Measurements from ENCODE around the gene MEF2A.

Gene MEF2A

DNA sequence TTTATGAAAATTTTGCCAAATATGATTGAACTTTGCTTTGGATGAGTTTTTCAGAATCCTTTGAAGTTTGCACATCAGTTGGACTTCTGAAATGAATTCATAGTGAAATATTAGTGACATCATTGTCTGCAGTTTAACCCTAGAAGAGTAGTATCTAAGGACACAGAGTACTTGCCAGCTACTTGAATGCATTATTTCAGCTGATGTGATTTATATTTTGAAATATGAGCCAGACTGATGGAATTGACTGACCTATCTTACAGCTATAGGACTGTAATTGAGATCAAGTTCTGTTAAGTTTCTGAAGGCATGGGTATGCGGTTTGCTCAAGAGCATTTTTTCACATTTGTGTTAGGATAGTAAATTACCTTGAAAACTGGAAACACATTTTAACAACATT, 116.2 kb downstream of the MEF2A start:
- TF ChIP-seq, protein P1, sequence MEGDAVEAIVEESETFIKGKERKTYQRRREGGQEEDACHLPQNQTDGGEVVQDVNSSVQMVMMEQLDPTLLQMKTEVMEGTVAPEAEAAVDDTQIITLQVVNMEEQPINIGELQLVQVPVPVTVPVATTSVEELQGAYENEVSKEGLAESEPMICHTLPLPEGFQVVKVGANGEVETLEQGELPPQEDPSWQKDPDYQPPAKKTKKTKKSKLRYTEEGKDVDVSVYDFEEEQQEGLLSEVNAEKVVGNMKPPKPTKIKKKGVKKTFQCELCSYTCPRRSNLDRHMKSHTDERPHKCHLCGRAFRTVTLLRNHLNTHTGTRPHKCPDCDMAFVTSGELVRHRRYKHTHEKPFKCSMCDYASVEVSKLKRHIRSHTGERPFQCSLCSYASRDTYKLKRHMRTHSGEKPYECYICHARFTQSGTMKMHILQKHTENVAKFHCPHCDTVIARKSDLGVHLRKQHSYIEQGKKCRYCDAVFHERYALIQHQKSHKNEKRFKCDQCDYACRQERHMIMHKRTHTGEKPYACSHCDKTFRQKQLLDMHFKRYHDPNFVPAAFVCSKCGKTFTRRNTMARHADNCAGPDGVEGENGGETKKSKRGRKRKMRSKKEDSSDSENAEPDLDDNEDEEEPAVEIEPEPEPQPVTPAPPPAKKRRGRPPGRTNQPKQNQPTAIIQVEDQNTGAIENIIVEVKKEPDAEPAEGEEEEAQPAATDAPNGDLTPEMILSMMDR (IDR thresholded peaks at IDR 0.05; ENCODE audit: insufficient read depth, low read length, missing control alignments), result no peak
- CTCF ChIA-PET, result interaction anchor here (1.0 to 1.4 kb wide), 3 partner anchors 20 to 397 kb away, joined by 3 to 5 read pairs (median 3); no protein-coding TSS in a partner anchor
- POLR2A ChIA-PET, result no interaction called here
- no peak for DNase-seq (ENCODE audit: low read depth, low spot score)
- no peak overlapping the region for H3K4me3 ChIP-seq (ENCODE audit: low read depth, low read length)

DNA sequence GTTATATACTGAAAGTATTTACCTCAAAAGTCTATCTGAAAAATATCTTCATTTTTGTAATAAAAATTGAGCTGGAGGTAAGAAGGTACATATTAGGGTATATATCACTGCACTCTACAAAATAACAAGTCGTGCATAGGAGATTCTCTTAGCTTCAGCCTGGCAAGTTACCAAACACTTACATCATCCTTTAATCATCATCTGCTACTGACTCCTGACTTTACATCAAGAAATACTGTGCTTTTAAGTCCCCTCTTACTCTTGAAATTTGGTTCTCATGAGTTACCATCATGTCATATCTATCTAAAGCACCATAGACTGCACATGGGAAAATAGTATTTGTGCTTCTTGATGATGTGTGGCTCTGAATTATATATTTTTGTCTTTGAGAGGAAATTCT, 116.7 kb downstream of the MEF2A start:
- DNase-seq (ENCODE audit: low read depth, low spot score), result peak; percentile 57
- H3K4me3 ChIP-seq (ENCODE audit: low read depth, low read length), result no peak overlapping the region
- CTCF ChIA-PET, result interaction anchor here (1.0 to 1.4 kb wide), 2 partner anchors 273 to 398 kb away, joined by 3 to 5 read pairs; no protein-coding TSS in a partner anchor
- TF ChIP-seq, protein P1 (IDR thresholded peaks at IDR 0.05; ENCODE audit: insufficient read depth, low read length, missing control alignments), result no peak
- POLR2A ChIA-PET, result no interaction called here

DNA sequence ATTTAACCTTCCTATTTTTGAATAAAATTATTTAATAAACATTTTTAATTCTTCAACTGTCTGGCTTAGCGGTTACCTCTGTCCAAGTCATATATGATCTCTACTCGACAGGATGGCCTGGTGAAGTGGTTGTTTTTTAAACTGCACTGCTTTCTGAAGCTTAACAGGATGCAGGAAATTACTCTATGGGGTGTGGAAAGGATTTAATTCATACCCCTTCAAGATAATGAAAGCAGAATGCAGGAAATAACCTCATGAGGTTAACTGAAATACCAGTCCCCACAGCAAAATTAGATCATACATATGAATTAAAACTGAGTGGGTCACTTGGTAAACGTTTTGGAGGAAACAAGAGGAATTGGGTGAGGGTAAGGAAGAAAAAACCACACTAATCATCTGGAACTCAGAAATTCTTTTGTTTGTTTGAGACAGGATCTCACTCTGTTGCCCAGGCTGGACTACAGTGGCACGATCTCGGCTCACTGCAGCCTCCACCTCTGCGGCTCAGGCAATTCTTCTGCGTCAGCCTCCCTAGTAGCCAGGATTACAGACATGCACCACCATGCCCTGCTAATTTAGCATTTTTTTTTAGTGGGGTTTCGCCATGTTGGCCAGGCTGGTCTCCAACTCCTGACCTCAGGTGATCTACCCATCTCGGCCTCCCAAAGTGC, 117.4 kb downstream of the MEF2A start:
- ChIA-PET POLR2A (no interaction called here), CTCF (interaction anchor here (1.4 kb wide), 1 partner anchor 274 kb away, joined by 5 read pairs; no protein-coding TSS in a partner anchor)
- no peak overlapping the region for H3K4me3 ChIP-seq (ENCODE audit: low read depth, low read length)
- DNase-seq (ENCODE audit: low read depth, low spot score), result no peak
- TF ChIP-seq, protein P1 (IDR thresholded peaks at IDR 0.05; ENCODE audit: insufficient read depth, low read length, missing control alignments), result no peak

DNA sequence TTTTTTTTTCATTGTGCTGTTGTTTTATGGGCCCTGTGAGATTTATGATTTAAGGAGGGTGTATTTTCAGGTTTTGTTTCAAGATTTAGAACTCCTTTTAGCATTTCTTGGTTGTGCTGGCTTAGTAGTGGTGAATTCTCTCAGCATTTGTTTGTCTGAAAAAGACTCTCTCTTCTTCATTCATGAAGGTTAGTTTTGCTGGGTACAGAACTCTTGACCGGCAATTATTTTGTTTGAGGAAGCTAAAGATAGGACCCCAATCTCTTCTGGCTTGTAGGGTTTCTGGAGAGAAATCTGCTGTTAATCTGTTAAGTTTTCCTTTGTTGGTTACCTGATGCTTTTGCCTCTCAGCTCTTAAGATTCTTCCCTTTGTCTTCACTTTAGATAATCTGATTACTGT, 120.5 kb downstream of the MEF2A start:
- DNase-seq (ENCODE audit: low read depth, low spot score), result no peak
- POLR2A ChIA-PET, result no interaction called here

DNA sequence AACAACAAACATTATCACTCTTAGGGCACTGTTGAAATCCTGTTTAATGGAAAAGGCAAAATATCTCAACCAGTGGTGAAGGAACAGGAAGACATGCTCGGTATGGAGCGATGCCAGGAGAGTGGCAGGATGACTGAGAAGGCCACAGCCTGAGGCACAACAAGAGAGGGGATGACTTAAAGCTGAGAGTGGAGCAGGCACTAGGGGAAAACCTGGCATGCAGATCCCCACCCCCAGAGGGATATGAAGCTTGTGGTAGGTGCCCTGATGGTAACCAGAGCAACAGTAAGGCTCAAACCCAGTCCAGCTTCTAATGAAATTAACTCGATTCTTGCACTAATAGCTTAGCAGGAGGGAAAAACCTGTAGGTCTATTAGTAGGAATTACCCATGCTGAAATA, 127.0 kb downstream of the MEF2A start:
- DNase-seq (ENCODE audit: low read depth, low spot score), result no peak
- TF ChIP-seq, protein P1 (IDR thresholded peaks at IDR 0.05; ENCODE audit: insufficient read depth, low read length, missing control alignments), result no peak
- no peak overlapping the region for H3K4me3 ChIP-seq (ENCODE audit: low read depth, low read length)
- ChIA-PET POLR2A (no interaction called here), CTCF (interaction anchor here (5.1 kb wide), 1 partner anchor 10 kb away, joined by 60 read pairs; no protein-coding TSS in a partner anchor)

More for the DNA sequence above, 120.5 kb downstream of the MEF2A start:
- TF ChIP-seq, protein P1 (IDR thresholded peaks at IDR 0.05; ENCODE audit: insufficient read depth, low read length, missing control alignments), result no peak
- CTCF ChIA-PET, result interaction anchor here (2.7 kb wide), 1 partner anchor 18 kb away, joined by 24 read pairs; no protein-coding TSS in a partner anchor
- H3K4me3 ChIP-seq (ENCODE audit: low read depth, low read length), result no peak overlapping the region

DNA sequence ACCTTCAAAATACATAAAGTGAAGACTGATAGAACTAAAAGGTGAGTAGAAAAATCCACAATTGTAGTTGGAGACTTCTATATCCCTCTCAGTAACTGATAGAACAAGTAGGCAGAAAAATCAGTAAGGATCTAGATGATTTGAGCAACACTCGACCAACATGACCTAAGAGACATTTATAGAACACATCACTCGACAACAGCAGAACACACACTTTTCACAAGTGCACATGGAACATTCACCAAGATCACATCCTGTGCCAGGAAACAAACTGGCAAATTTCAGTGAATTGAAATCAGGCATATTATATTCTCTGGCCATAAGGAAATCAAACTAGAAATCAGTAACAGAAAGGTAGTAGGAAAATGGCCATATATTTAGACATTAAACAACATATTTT, 130.3 kb downstream of the MEF2A start:
- no peak overlapping the region for H3K4me3 ChIP-seq (ENCODE audit: low read depth, low read length)
- ChIA-PET CTCF (interaction anchor here (0.7 to 2.7 kb wide), 2 partner anchors 8 to 384 kb away, joined by 3 to 15 read pairs; no protein-coding TSS in a partner anchor), POLR2A (no interaction called here)
- no peak for DNase-seq (ENCODE audit: low read depth, low spot score)
- TF ChIP-seq, protein P1 (IDR thresholded peaks at IDR 0.05; ENCODE audit: insufficient read depth, low read length, missing control alignments), result no peak
